ENCODE data around the gene TMEM129.

DNA sequence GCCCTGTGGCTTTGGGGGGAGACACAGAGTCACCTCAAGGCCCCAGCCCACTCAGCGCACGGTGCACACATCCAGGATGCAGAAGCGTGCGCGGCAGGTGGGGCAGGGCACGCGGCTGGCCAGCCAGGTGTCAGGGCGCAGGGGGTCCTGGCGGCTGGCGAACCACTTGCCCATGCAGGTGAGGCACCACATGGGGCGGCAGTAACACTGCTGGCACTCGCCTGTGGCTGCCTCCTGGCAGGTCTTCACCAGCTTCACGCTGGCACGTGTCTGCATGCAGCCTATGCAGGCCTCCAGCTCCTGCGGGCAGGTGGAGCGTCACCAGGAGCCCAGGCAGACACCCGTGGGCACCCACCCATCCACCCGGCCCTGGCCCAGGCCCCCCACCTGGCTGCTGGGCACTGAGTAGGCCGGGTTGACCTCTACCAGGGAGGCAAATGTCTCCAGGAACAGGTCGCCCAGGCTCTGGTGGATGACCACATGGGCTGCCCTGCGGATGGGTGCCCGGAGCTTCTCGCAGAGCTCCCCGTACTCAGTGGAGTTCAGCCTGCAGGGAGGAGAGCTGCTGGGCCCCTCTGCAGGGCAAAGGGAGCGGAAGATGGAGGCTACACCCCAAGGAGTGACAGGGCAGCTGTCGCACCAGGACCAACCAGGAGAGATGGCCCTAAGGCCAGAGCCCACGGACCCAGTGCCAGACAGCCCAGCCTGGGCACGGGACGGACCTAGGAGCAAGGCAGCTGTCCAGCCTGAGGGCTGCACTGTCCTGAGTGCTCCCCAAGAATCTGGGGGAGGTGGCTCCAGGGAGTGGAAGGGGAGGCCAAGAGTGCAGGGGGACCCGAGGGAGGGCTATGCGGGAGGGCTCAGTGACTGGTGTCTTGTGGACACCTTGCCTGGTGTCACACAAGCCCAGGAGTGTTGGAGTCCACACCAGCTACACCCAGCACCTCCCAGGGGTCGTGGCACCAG, 3.7 kb downstream of the TMEM129 start:
- TF ChIP-seq, protein P1, sequence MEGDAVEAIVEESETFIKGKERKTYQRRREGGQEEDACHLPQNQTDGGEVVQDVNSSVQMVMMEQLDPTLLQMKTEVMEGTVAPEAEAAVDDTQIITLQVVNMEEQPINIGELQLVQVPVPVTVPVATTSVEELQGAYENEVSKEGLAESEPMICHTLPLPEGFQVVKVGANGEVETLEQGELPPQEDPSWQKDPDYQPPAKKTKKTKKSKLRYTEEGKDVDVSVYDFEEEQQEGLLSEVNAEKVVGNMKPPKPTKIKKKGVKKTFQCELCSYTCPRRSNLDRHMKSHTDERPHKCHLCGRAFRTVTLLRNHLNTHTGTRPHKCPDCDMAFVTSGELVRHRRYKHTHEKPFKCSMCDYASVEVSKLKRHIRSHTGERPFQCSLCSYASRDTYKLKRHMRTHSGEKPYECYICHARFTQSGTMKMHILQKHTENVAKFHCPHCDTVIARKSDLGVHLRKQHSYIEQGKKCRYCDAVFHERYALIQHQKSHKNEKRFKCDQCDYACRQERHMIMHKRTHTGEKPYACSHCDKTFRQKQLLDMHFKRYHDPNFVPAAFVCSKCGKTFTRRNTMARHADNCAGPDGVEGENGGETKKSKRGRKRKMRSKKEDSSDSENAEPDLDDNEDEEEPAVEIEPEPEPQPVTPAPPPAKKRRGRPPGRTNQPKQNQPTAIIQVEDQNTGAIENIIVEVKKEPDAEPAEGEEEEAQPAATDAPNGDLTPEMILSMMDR (IDR thresholded peaks at IDR 0.05; ENCODE audit: low read depth, low read length), result no peak
- TF ChIP-seq, protein P2, sequence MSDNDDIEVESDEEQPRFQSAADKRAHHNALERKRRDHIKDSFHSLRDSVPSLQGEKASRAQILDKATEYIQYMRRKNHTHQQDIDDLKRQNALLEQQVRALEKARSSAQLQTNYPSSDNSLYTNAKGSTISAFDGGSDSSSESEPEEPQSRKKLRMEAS (IDR thresholded peaks at IDR 0.05; ENCODE audit: low read depth, low read length), result no peak
- no peak for TF ChIP-seq POLR2A (IDR thresholded peaks at IDR 0.05; ENCODE audit: extremely low read depth, insufficient read length)

Data from NB4 (cell line).